ENCODE data around the gene VAT1L. TPM values are rescaled to one million over a fixed set of nuclear protein-coding genes. Genes with fewer than 3 reads are reported as not detected.

VAT1L gene
- polyA plus RNA-seq, 2 donors, result 0.04 to 0.13 TPM

DNA sequence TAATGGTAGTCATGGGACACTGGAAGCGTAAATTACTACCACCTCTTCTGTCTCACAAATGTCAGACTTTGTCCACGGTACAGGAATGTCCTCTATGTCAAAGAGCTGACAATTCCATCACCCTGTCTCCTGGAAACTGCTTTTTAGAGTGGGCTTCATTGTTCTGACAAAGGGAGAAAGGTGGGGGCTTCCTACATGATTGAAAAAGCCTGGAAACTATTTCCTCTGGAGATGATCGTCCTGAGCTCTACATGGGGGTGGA is 53.1 kb downstream of the VAT1L start:
- WGBS, 2 donors, result 60 to 61% methylated on average over 3 of the region's 3 CpGs

DNA sequence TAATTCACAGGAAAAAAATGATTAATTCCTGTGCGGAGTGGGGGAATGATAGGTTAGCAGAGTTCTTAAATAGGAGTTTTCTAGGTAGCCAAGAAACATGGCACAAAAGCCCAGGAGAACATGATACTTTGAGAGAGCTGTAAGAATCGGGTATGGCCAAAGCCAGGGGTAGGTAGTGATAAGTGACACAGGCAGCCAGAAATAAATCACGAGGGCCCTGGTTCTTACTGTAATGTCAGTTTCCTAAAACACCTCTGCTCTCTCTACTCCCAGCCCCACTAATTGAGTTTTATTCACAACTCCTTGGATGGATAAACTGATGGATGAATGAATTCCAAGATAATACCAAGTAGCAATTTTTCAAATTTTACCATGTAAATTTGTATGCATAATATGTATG is 54.1 kb downstream of the VAT1L start:
- H3K4me3 ChIP-seq (ENCODE audit: low read depth in 1 of 2, low read length in 2 of 2), result no peak overlapping the region
- no peaks in the 10 kb centered on the region for H3K27me3 ChIP-seq (ENCODE audit: control insufficient read depth in 1 of 2, insufficient read depth in 2 of 2, low read length in 2 of 2)
- no peaks in the 10 kb centered on the region for H3K4me1 ChIP-seq (ENCODE audit: control insufficient read depth in 2 of 2, insufficient read depth in 2 of 2, low read length in 1 of 2)
- H3K9me3 ChIP-seq (ENCODE audit: control insufficient read depth in 2 of 2, insufficient read depth in 1 of 2, low read depth in 1 of 2, low read length in 1 of 2), result no peaks in the 10 kb centered on the region
- no peaks in the 10 kb centered on the region for H3K36me3 ChIP-seq (ENCODE audit: control insufficient read depth in 2 of 2, insufficient read depth in 2 of 2, low read length in 1 of 2)
- no peak overlapping the region for H3K27ac ChIP-seq (ENCODE audit: low read depth in 2 of 2, low read length in 1 of 2)
- WGBS, 2 donors, result 88 to 93% methylated on average over 3 of the region's 3 CpGs

More for the DNA sequence above, 53.1 kb downstream of the VAT1L start:
- Histone ChIP-seq H3K4me1 (ENCODE audit: control insufficient read depth in 2 of 2, insufficient read depth in 2 of 2, low read length in 1 of 2) (no peaks in the 10 kb centered on the region), H3K27me3 (ENCODE audit: control insufficient read depth in 1 of 2, insufficient read depth in 2 of 2, low read length in 2 of 2) (no peaks in the 10 kb centered on the region), H3K27ac (ENCODE audit: low read depth in 2 of 2, low read length in 1 of 2) (no peak overlapping the region), H3K9me3 (ENCODE audit: control insufficient read depth in 2 of 2, insufficient read depth in 1 of 2, low read depth in 1 of 2, low read length in 1 of 2) (no peaks in the 10 kb centered on the region), H3K36me3 (ENCODE audit: control insufficient read depth in 2 of 2, insufficient read depth in 2 of 2, low read length in 1 of 2) (no peaks in the 10 kb centered on the region), H3K4me3 (ENCODE audit: low read depth in 1 of 2, low read length in 2 of 2) (no peak overlapping the region)

DNA sequence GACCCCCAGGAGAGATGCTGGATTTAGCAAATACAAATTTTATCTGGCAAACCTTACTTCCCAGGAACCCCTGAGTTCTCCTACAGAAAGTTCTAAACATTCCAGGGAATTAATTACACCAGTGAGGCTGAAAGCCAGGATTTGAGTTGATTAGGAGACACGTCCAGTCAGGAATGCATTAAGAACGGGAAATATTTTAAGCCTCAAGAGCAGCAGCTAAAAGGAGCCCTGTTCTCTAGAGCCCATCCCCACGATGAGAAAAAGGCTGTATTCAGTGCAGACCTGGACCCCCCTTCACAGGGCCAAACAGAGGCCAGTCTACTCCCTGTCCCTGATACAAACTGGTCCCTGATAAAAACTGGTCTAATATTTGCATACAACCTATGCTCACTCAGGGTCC is 55.0 kb downstream of the VAT1L start:
- 30 to 43% methylated on average over 3 of the region's 3 CpGs for WGBS, 2 donors
- no peak overlapping the region for H3K27ac ChIP-seq (ENCODE audit: low read depth in 2 of 2, low read length in 1 of 2)
- no peaks in the 10 kb centered on the region for H3K4me1 ChIP-seq (ENCODE audit: control insufficient read depth in 2 of 2, insufficient read depth in 2 of 2, low read length in 1 of 2)
- no peaks in the 10 kb centered on the region for H3K36me3 ChIP-seq (ENCODE audit: control insufficient read depth in 2 of 2, insufficient read depth in 2 of 2, low read length in 1 of 2)
- no peaks in the 10 kb centered on the region for H3K9me3 ChIP-seq (ENCODE audit: control insufficient read depth in 2 of 2, insufficient read depth in 1 of 2, low read depth in 1 of 2, low read length in 1 of 2)
- no peaks in the 10 kb centered on the region for H3K27me3 ChIP-seq (ENCODE audit: control insufficient read depth in 1 of 2, insufficient read depth in 2 of 2, low read length in 2 of 2)
- H3K4me3 ChIP-seq (ENCODE audit: low read depth in 1 of 2, low read length in 2 of 2), result no peak overlapping the region

DNA sequence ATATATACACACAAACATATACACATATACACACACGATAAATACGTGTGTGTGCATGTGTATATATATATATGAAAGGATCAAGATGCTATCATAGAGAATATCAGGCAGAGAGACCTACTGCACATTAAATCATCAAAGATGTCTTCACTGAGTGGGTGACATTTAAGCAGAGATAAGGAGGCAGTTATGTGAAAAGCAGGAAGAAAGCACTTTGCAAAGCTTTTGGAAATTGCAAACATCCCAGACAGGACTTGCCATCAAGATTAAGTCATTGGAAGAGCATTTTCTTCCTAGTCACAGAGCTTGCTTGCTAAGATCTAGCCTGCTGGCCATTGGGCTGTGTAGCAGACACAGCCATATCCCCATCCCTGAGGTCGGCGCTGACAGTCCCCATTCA is 56.4 kb downstream of the VAT1L start:
- no peak overlapping the region for H3K27ac ChIP-seq (ENCODE audit: low read depth in 2 of 2, low read length in 1 of 2)
- H3K4me3 ChIP-seq (ENCODE audit: low read depth in 1 of 2, low read length in 2 of 2), result no peak overlapping the region
- H3K9me3 ChIP-seq (ENCODE audit: control insufficient read depth in 2 of 2, insufficient read depth in 1 of 2, low read depth in 1 of 2, low read length in 1 of 2), result no peaks in the 10 kb centered on the region
- no peaks in the 10 kb centered on the region for H3K36me3 ChIP-seq (ENCODE audit: control insufficient read depth in 2 of 2, insufficient read depth in 2 of 2, low read length in 1 of 2)
- 83 to 86% methylated on average over 4 of the region's 4 CpGs for WGBS, 2 donors
- no peaks in the 10 kb centered on the region for H3K4me1 ChIP-seq (ENCODE audit: control insufficient read depth in 2 of 2, insufficient read depth in 2 of 2, low read length in 1 of 2)
- H3K27me3 ChIP-seq (ENCODE audit: control insufficient read depth in 1 of 2, insufficient read depth in 2 of 2, low read length in 2 of 2), result no peaks in the 10 kb centered on the region

DNA sequence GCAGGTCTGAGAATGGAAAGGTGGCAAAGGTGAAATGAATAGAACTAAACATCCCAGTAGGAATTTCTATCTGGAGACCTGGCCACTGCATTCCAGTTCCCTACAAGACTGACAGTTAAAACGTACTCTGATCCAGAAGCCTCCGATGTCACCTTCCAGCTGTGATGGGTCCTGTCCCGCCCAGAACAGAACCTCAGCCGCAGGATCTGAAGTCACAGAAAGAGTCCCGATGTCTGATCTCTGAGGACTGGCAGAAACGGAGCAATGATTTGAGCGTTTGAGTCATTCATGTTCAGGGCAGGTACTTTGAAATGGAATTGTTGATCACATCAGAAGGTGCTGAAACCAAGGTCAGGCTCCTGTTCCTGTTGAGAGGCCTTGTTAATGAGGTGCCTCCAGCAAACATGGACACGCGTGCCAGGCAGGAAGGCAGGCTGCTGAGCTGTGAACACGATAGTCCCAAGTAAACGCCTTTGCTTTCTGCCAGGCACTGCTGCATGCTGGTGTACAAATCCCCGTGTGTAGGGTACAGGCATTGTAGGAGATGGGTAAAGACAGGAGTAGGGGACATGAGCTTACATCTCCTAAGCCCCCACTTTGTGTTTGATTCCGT is 61.4 kb downstream of the VAT1L start:
- 75 to 78% methylated on average over 13 of the region's 13 CpGs for WGBS, 2 donors
- H3K27ac ChIP-seq (ENCODE audit: low read depth in 2 of 2, low read length in 1 of 2), result no peak overlapping the region
- H3K36me3 ChIP-seq (ENCODE audit: control insufficient read depth in 2 of 2, insufficient read depth in 2 of 2, low read length in 1 of 2), result no peaks in the 10 kb centered on the region
- no peaks in the 10 kb centered on the region for H3K4me1 ChIP-seq (ENCODE audit: control insufficient read depth in 2 of 2, insufficient read depth in 2 of 2, low read length in 1 of 2)
- no peaks in the 10 kb centered on the region for H3K27me3 ChIP-seq (ENCODE audit: control insufficient read depth in 1 of 2, insufficient read depth in 2 of 2, low read length in 2 of 2)
- H3K4me3 ChIP-seq (ENCODE audit: low read depth in 1 of 2, low read length in 2 of 2), result no peak overlapping the region
- H3K9me3 ChIP-seq (ENCODE audit: control insufficient read depth in 2 of 2, insufficient read depth in 1 of 2, low read depth in 1 of 2, low read length in 1 of 2), result no peaks in the 10 kb centered on the region

DNA sequence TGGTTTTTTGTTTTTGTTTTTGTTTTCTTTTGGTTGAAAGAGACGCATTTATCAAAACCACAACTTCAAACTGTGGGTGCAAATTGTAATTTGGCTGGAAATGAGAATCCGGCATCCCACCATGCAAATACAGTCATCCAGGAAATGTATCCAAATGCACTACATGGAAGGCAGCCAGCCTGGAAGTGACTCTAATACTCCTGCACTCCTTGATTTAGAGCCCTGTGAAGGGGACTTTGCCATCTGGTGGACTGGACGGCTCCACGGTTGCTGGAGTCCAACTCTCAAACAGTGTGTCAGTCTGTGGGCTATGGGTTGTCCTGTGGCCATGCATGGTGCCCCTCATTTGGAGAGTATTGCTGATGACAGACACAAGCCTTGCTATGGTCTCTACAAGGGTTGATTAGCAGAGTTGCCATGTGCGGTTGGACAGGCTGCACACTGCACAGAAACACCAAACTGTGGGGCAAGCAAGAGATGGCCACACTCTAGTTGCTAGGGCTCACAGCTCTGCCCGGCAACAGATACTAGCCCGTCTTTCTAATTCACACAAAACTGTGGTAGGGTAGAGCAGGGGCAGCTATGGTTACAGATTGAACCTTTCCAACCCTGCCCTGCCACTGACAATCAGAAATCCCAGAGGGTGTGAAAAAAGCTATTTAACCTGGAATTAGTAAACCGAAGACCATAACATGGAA is 62.4 kb downstream of the VAT1L start:
- H3K4me1 ChIP-seq (ENCODE audit: control insufficient read depth in 2 of 2, insufficient read depth in 2 of 2, low read length in 1 of 2), result no peaks in the 10 kb centered on the region
- no peaks in the 10 kb centered on the region for H3K27me3 ChIP-seq (ENCODE audit: control insufficient read depth in 1 of 2, insufficient read depth in 2 of 2, low read length in 2 of 2)
- no peak overlapping the region for H3K4me3 ChIP-seq (ENCODE audit: low read depth in 1 of 2, low read length in 2 of 2)
- no peaks in the 10 kb centered on the region for H3K36me3 ChIP-seq (ENCODE audit: control insufficient read depth in 2 of 2, insufficient read depth in 2 of 2, low read length in 1 of 2)
- no peak overlapping the region for H3K27ac ChIP-seq (ENCODE audit: low read depth in 2 of 2, low read length in 1 of 2)
- no peaks in the 10 kb centered on the region for H3K9me3 ChIP-seq (ENCODE audit: control insufficient read depth in 2 of 2, insufficient read depth in 1 of 2, low read depth in 1 of 2, low read length in 1 of 2)
- WGBS, 2 donors, result 84 to 86% methylated on average over 8 of the region's 8 CpGs

DNA sequence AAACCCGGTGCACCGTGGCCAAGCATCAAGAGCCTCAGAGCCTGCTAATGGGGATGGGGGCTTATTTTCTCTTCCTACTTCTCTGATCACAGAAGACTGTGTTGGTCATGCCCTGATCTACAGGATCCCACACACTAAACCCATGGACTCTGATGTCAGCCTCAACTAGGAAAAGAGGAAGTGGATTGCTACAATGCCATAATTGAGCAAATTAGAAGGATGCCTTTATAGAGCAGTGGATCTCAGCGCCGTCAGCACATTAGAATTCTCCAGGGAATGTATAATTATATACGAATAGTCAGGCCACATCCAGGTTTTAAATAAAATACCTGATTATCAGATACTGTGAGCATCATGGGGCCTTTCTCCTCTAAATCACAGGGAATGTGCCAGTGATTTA is 64.8 kb downstream of the VAT1L start:
- Histone ChIP-seq H3K9me3 (ENCODE audit: control insufficient read depth in 2 of 2, insufficient read depth in 1 of 2, low read depth in 1 of 2, low read length in 1 of 2) (no peaks in the 10 kb centered on the region), H3K4me1 (ENCODE audit: control insufficient read depth in 2 of 2, insufficient read depth in 2 of 2, low read length in 1 of 2) (no peaks in the 10 kb centered on the region), H3K27me3 (ENCODE audit: control insufficient read depth in 1 of 2, insufficient read depth in 2 of 2, low read length in 2 of 2) (no peaks in the 10 kb centered on the region), H3K36me3 (ENCODE audit: control insufficient read depth in 2 of 2, insufficient read depth in 2 of 2, low read length in 1 of 2) (no peaks in the 10 kb centered on the region), H3K27ac (ENCODE audit: low read depth in 2 of 2, low read length in 1 of 2) (no peak overlapping the region), H3K4me3 (ENCODE audit: low read depth in 1 of 2, low read length in 2 of 2) (no peak overlapping the region)
- WGBS, 2 donors, result 91 to 93% methylated on average over 5 of the region's 5 CpGs

DNA sequence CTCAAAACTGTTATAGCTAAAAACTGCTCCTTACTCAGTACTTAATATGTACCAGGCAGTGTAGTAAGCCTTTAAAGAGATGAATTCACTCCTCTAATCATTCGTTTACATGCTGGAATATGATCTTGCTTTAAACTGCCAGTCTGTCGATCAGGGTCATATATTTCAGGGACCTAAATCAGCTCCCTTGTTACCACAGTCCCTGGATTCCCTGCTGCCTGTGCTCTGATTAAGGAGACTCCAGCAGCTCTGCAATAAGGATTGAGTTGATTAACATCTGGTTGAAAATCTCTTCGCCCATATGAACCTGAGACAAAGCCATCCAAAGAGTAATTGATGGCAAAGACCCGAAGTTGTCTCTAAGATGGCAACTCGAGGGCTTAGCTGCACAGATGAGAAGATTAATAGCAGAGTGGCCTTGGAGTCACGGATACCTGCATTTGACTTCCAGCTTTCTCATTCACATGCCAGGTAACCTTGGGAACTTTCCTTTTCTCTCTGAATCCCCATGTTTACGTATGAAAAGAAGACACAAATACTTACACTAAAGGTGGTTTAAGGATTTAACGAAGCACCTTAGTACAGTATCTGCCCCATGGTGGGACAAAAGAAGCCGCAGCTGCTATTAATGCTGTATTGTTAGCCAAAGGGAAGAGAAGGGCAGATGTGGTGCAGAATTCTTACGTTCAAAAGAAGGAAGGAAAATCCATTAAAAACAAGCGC is 68.2 kb downstream of the VAT1L start:
- WGBS, 2 donors, result 53 to 57% methylated on average over 11 of the region's 11 CpGs
- Histone ChIP-seq H3K4me3 (ENCODE audit: low read depth in 1 of 2, low read length in 2 of 2) (no peak overlapping the region), H3K27ac (ENCODE audit: low read depth in 2 of 2, low read length in 1 of 2) (no peak overlapping the region), H3K4me1 (ENCODE audit: control insufficient read depth in 2 of 2, insufficient read depth in 2 of 2, low read length in 1 of 2) (no peaks in the 10 kb centered on the region), H3K36me3 (ENCODE audit: control insufficient read depth in 2 of 2, insufficient read depth in 2 of 2, low read length in 1 of 2) (no peaks in the 10 kb centered on the region), H3K9me3 (ENCODE audit: control insufficient read depth in 2 of 2, insufficient read depth in 1 of 2, low read depth in 1 of 2, low read length in 1 of 2) (peaks cover 0 to 3% of the 10 kb centered on the region in 2 donors), H3K27me3 (ENCODE audit: control insufficient read depth in 1 of 2, insufficient read depth in 2 of 2, low read length in 2 of 2) (no peaks in the 10 kb centered on the region)

DNA sequence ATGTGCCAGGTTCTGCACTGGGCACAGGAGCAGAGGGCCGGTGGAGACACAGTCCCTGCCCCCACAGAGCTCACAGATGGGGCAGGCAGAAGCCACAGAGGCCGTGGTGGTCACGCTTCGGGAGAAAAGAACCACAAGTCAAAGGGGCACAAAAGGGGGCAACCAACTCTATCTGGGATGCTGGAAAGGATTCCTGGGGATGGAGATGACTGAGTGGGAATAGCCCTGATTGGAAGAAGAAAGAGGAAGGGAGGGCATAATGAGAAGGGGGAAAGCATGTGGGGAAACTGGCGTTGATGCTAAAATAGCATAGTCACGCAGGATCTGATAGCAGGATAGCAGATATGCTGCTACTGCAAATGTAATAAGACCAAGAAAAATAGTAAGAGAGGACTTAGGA is 69.7 kb downstream of the VAT1L start:
- H3K4me1 ChIP-seq (ENCODE audit: control insufficient read depth in 2 of 2, insufficient read depth in 2 of 2, low read length in 1 of 2), result no peaks in the 10 kb centered on the region
- no peak overlapping the region for H3K4me3 ChIP-seq (ENCODE audit: low read depth in 1 of 2, low read length in 2 of 2)
- no peaks in the 10 kb centered on the region for H3K36me3 ChIP-seq (ENCODE audit: control insufficient read depth in 2 of 2, insufficient read depth in 2 of 2, low read length in 1 of 2)
- H3K27ac ChIP-seq (ENCODE audit: low read depth in 2 of 2, low read length in 1 of 2), result no peak overlapping the region
- H3K27me3 ChIP-seq (ENCODE audit: control insufficient read depth in 1 of 2, insufficient read depth in 2 of 2, low read length in 2 of 2), result no peaks in the 10 kb centered on the region
- H3K9me3 ChIP-seq (ENCODE audit: control insufficient read depth in 2 of 2, insufficient read depth in 1 of 2, low read depth in 1 of 2, low read length in 1 of 2), result peaks cover 0 to 3% of the 10 kb centered on the region in 2 donors
- WGBS, 2 donors, result 88 to 89% methylated on average over 6 of the region's 6 CpGs
